HL-60 (cell line): ENCODE data around the gene CLCN7.

Experiments used
- DNase-seq, 2 experiments: peaks; one replicate each; pipeline ENCODE4 v3.0.0-alpha.2; 2010 to 2020; ENCODE audit warnings: low read depth in 1 of 2, low spot score in 1 of 2
- H3K27ac ChIP-seq: fragments of 250-450 bp; sonication (Bioruptor Pico); replicated peaks from 2 replicates; pipeline ENCODE4 v1.5.1; 2020; ENCODE audit warnings: mild to moderate bottlenecking, moderate library complexity
- H3K27me3 ChIP-seq: fragments of 250-450 bp; sonication (Bioruptor Pico); 2 replicates; pipeline ENCODE4 v1.5.1; 2021; ENCODE audit warnings: mild to moderate bottlenecking, moderate library complexity; ENCODE audit not compliant: insufficient read depth, poor library complexity, severe bottlenecking
- H3K4me3 ChIP-seq: replicated peaks from 2 replicates; pipeline ENCODE4 v1.5.1; 2011; ENCODE audit warnings: mild to moderate bottlenecking, control low read depth, low read length; ENCODE audit not compliant: insufficient read depth
- CTCF ChIP-seq: IDR thresholded peaks from one replicate; pipeline ENCODE4 v1.5.1; 2011; ENCODE audit warnings: low read length, control low read depth, inconsistent platforms; ENCODE audit not compliant: insufficient read depth
- GABPA ChIP-seq: IDR thresholded peaks from 2 replicates; pipeline ENCODE4 v1.6.1; 2012; ENCODE audit warnings: low read depth
- POLR2AphosphoS5 ChIP-seq: IDR thresholded peaks from 2 replicates; pipeline ENCODE4 v1.6.1; 2012; ENCODE audit warnings: low read depth
- REST ChIP-seq: IDR thresholded peaks from 2 replicates; pipeline ENCODE4 v1.6.1; 2012; ENCODE audit warnings: low read depth; ENCODE audit not compliant: insufficient replicate concordance
- SPI1 ChIP-seq: IDR thresholded peaks from 2 replicates; pipeline ENCODE4 v1.6.1; 2012; ENCODE audit warnings: low read depth, mild to moderate bottlenecking, borderline replicate concordance

CLCN7 gene

GRCh38 chr16:1468426-1468810 lies 6.4 kb downstream of the CLCN7 start:
- Histone ChIP-seq H3K27me3 (no peaks in the 10 kb centered on the region), H3K4me3 (peak overlapping the region; percentile 20), H3K27ac (peak overlapping the region; percentile 99)
- TF ChIP-seq REST (no peak), POLR2AphosphoS5 (no peak), CTCF (no peak), GABPA (no peak), SPI1 (no peak)
- no peak for DNase-seq

DNA sequence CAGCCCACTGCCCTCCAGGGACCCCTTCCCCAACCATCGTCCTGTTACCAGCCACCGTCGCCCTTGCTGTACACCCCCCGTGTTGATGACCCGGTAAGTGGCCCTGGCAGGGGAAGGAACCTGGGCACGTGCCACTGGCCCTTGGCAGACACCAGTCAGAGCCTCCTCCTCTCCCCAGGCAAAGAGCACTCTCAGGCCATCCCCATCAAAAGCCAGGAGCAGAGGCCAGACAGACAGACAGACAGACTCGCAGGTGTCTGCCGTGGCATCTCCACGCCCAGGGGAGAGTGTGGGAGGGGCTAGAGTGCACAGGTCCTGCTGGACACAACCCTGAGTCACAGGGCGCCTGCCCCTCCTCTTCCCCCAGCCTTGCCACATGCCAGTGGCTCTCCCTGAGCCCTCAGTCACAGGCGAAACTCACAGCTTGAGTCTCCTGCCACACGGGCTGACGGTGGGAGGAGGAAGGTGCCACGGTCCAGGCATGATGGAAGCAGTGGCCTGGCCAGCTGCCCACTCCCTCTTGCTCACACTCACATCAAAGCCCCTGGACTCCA lies 7.8 kb downstream of the CLCN7 start:
- TF ChIP-seq GABPA (no peak), CTCF (no peak), SPI1 (no peak), POLR2AphosphoS5 (no peak), REST (no peak)
- DNase-seq = no peak
- no peak overlapping the region for H3K27ac ChIP-seq
- H3K27me3 ChIP-seq = no peaks in the 10 kb centered on the region
- no peak overlapping the region for H3K4me3 ChIP-seq

GRCh38 chr16:1466054-1466453 lies 8.8 kb downstream of the CLCN7 start:
- no peak for TF ChIP-seq REST
- no peak for TF ChIP-seq SPI1
- no peak for TF ChIP-seq GABPA
- no peak for TF ChIP-seq POLR2AphosphoS5
- no peak for TF ChIP-seq CTCF

More at GRCh38 chr16:1466054-1466453, 8.8 kb downstream of the CLCN7 start:
- no peak overlapping the region for H3K27ac ChIP-seq
- no peak for DNase-seq
- no peak overlapping the region for H3K4me3 ChIP-seq
- no peaks in the 10 kb centered on the region for H3K27me3 ChIP-seq
